MM.1S (cell line): ENCODE measurements around the gene BCAS4.

ENCODE experiments used
- DNase-seq: peaks from one replicate; pipeline ENCODE4 v3.0.0-alpha.2; 2015
- H2AFZ ChIP-seq: fragments of 300-600 bp; sonication (generic); 2 replicates; pipeline ENCODE4 v1.6.0; 2016; ENCODE audit warnings: antibody characterized with exemption, low read length
- H3F3A ChIP-seq: fragments of 300-600 bp; sonication (generic); 2 replicates; pipeline ENCODE4 v1.6.1; 2016; ENCODE audit warnings: mild to moderate bottlenecking, antibody characterized with exemption, low read length, moderate library complexity, mixed read lengths; ENCODE audit not compliant: insufficient read depth
- H3K27ac ChIP-seq: fragments of 300-600 bp; sonication (generic); 2 replicates; pipeline ENCODE4 v1.5.1; 2016; ENCODE audit warnings: mild to moderate bottlenecking, low read length
- H3K27me3 ChIP-seq: fragments of 300-600 bp; sonication (generic); replicated peaks from 2 replicates; pipeline ENCODE4 v1.6.0; 2016; ENCODE audit warnings: low read length; ENCODE audit not compliant: insufficient read depth
- H3K36me3 ChIP-seq: fragments of 300-600 bp; sonication (generic); replicated peaks from 2 replicates; pipeline ENCODE4 v1.6.1; 2016; ENCODE audit warnings: mild to moderate bottlenecking, low read length, mixed read lengths; ENCODE audit not compliant: insufficient read depth
- H3K4me1 ChIP-seq: fragments of 300-600 bp; sonication (generic); 2 replicates; pipeline ENCODE4 v1.6.1; 2016; ENCODE audit warnings: low read length, mixed read lengths
- H3K4me2 ChIP-seq: fragments of 300-600 bp; sonication (generic); 2 replicates; pipeline ENCODE4 v1.6.0; 2016; ENCODE audit warnings: low read depth, low read length
- H3K4me3 ChIP-seq: fragments of 300-600 bp; sonication (generic); 2 replicates; pipeline ENCODE4 v1.5.1; 2016; ENCODE audit warnings: low read length, mixed read lengths
- H3K79me2 ChIP-seq: fragments of 300-600 bp; sonication (generic); 2 replicates; pipeline ENCODE4 v1.6.1; 2016; ENCODE audit warnings: mixed run types, low read length, mixed read lengths
- H3K9ac ChIP-seq: fragments of 300-600 bp; sonication (generic); 2 replicates; pipeline ENCODE4 v1.6.1; 2016; ENCODE audit warnings: low read length, mixed read lengths
- H3K9me2 ChIP-seq: fragments of 300-600 bp; sonication (generic); replicated peaks from 2 replicates; pipeline ENCODE4 v1.6.1; 2016; ENCODE audit warnings: mild to moderate bottlenecking, low read length, mixed read lengths; ENCODE audit not compliant: insufficient read depth
- H3K9me3 ChIP-seq: fragments of 300-600 bp; sonication (generic); replicated peaks from 2 replicates; pipeline ENCODE4 v1.6.1; 2016; ENCODE audit warnings: mild to moderate bottlenecking, low read length, mixed read lengths; ENCODE audit not compliant: insufficient read depth
- H4K20me1 ChIP-seq: fragments of 300-600 bp; sonication (generic); 2 replicates; pipeline ENCODE4 v1.6.1; 2016; ENCODE audit warnings: mild to moderate bottlenecking, low read length, moderate library complexity, mixed read lengths; ENCODE audit not compliant: insufficient read depth
- EZH2 ChIP-seq: fragments of 300-600 bp; sonication (generic); optimal IDR thresholded peaks from 2 replicates; pipeline ENCODE3; 2017; ENCODE audit warnings: low read depth, mild to moderate bottlenecking, antibody characterized with exemption, low read length, mixed read lengths
- EZH2phosphoT487 ChIP-seq: fragments of 300-600 bp; sonication (generic); IDR thresholded peaks from 2 replicates; pipeline ENCODE4 v1.6.1; 2018; ENCODE audit warnings: antibody characterized with exemption, low read length
- TF ChIP-seq, protein P1 (sequence below): fragments of 300-600 bp; sonication (generic); IDR thresholded peaks from 2 replicates; pipeline ENCODE4 v1.5.1; 2016; ENCODE audit warnings: antibody characterized with exemption, low read length, mixed read lengths

The BCAS4 gene

DNA sequence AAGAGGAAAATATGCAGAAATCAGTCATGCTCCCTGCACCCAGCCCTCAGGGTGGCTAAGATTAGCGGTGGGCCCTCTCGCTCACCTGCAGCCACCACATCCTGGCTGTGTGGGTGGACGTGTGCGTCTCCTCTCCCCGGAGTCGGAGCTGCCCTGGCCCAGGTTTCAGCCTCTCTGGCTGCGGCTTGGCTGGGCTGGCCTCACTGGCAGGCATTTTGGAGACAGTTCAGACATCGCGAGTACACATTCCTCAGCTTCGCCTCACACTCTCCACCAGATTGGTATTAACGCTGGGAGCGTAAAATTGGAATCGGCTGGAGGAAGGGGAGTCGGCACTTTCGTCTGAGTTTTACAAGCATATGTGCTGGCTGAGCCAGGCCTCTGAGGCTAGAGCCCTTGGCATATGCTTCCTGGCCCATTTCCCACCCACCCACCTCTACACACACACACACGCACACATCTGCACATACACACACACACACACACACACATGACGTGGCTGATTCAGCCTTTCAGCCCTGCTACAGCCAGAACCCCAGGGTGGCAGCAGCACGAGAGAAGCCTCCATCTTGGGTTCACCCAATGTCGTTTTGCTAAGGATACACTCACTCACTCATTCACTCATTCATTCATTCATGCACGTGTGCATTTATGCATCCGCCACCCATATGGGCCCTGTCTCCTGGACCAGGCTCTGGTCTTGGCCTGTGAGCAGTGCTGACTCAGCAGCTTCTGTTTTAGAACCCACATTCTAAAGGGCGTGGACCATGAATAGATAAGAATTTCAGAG, 42.9 kb downstream of the BCAS4 start:
- no peak overlapping the region for H3K4me2 ChIP-seq

DNA sequence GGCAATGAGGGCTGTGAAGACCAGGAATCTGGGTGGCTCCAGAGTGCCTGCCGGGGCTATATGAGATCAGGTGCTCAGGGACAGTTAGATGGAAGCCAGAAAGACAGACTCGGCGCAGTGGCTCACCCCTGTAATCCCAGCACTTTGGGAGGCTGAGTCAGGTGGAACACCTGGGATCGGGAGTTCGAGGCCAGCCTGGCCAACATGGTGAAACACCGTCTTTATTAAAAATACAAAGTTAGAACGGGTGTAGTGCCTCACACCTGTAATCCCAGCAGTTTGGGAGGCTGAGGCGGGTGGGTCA, 43.4 kb downstream of the BCAS4 start:
- TF ChIP-seq EZH2phosphoT487 (no peak), EZH2 (no peak)
- TF ChIP-seq, protein P1, sequence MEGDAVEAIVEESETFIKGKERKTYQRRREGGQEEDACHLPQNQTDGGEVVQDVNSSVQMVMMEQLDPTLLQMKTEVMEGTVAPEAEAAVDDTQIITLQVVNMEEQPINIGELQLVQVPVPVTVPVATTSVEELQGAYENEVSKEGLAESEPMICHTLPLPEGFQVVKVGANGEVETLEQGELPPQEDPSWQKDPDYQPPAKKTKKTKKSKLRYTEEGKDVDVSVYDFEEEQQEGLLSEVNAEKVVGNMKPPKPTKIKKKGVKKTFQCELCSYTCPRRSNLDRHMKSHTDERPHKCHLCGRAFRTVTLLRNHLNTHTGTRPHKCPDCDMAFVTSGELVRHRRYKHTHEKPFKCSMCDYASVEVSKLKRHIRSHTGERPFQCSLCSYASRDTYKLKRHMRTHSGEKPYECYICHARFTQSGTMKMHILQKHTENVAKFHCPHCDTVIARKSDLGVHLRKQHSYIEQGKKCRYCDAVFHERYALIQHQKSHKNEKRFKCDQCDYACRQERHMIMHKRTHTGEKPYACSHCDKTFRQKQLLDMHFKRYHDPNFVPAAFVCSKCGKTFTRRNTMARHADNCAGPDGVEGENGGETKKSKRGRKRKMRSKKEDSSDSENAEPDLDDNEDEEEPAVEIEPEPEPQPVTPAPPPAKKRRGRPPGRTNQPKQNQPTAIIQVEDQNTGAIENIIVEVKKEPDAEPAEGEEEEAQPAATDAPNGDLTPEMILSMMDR = no peak
- Histone ChIP-seq H3K4me2 (no peak overlapping the region), H3K9me3 (no peaks in the 10 kb centered on the region), H4K20me1 (no peaks in the 10 kb centered on the region), H3K4me1 (no peaks in the 10 kb centered on the region), H3K4me3 (no peak overlapping the region), H2AFZ (no peak overlapping the region), H3K9ac (no peak overlapping the region), H3F3A (no peaks in the 10 kb centered on the region), H3K9me2 (no peaks in the 10 kb centered on the region), H3K27me3 (no peaks in the 10 kb centered on the region), H3K36me3 (no peaks in the 10 kb centered on the region), H3K79me2 (no peaks in the 10 kb centered on the region), H3K27ac (no peak overlapping the region)
- no peak for DNase-seq

More for the DNA sequence above, 42.9 kb downstream of the BCAS4 start:
- TF ChIP-seq EZH2 (no peak), EZH2phosphoT487 (no peak)
- TF ChIP-seq, protein P1 = no peak
- Histone ChIP-seq H3K9me2 (no peaks in the 10 kb centered on the region), H3K4me3 (no peak overlapping the region), H2AFZ (no peak overlapping the region), H4K20me1 (no peaks in the 10 kb centered on the region), H3K9me3 (no peaks in the 10 kb centered on the region), H3F3A (no peaks in the 10 kb centered on the region), H3K9ac (no peak overlapping the region), H3K36me3 (no peaks in the 10 kb centered on the region), H3K79me2 (no peaks in the 10 kb centered on the region), H3K27ac (no peak overlapping the region), H3K4me1 (no peaks in the 10 kb centered on the region), H3K27me3 (no peaks in the 10 kb centered on the region)
- no peak for DNase-seq

DNA sequence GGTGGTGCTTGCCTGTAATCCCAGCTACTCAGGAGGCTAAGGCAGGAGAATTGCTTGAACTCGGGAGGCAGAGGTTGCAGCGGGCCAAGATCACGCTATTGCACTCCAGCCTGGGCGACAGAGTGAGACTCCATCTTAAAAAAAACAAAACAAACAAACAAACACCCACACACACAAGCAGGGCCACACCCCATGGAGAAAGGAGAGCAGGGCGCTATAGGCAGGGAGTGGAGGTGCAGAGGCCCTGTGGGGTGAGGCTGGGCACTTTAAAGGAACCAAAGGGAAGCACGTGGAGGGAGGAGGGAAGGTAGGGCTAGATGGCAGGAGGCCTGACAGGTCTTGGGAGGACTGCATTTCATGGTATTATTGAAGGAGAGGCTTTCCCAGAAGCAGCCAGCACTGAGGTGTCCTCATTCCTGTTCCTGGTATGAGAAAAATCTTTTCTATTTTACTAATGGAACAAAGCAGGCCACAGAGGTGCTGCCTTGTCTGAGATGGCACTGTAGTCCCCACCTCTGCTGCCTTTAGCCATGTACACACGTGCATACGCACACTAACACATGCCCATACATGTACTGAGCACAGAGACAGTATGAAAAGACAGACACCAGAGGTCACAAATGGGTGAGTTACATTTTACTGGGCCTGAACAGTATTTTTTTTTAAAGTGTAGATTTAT, 44.0 kb downstream of the BCAS4 start:
- no peak overlapping the region for H3K9ac ChIP-seq
- H3K27ac ChIP-seq = no peak overlapping the region

More for the DNA sequence above, 44.0 kb downstream of the BCAS4 start:
- no peak for DNase-seq
- no peak overlapping the region for H3K4me3 ChIP-seq
- no peaks in the 10 kb centered on the region for H4K20me1 ChIP-seq
- H3K4me2 ChIP-seq = no peak overlapping the region
- no peaks in the 10 kb centered on the region for H3K79me2 ChIP-seq
- no peaks in the 10 kb centered on the region for H3K9me2 ChIP-seq
- no peaks in the 10 kb centered on the region for H3K9me3 ChIP-seq
- H3K4me1 ChIP-seq = no peaks in the 10 kb centered on the region
- TF ChIP-seq EZH2 (no peak), EZH2phosphoT487 (no peak)
- TF ChIP-seq, protein P1 = no peak
- no peak overlapping the region for H2AFZ ChIP-seq
- no peaks in the 10 kb centered on the region for H3K27me3 ChIP-seq
- H3F3A ChIP-seq = no peaks in the 10 kb centered on the region
- no peaks in the 10 kb centered on the region for H3K36me3 ChIP-seq
